Uterus (tissue), 2 donors: Measurements from ENCODE around the gene RPS6KA2.

Source experiments
- POLR2A ChIP-seq, 2 donors: fragments of 450-650 bp; IDR thresholded peaks; one replicate each; pipeline ENCODE4 v1.6.1; 2016; ENCODE audit warnings: antibody characterized with exemption in 2 of 2, mild to moderate bottlenecking in 1 of 2, moderate library complexity in 1 of 2
- TF ChIP-seq, protein P1 (sequence below), 4 experiments: fragments of 200-600 bp in 2 of 4; fragments of 450-650 bp in 2 of 4; sonication (generic) in 2 of 4; IDR thresholded peaks; one replicate each; pipeline ENCODE4 v1.5.1; 2016 to 2019; ENCODE audit warnings: antibody characterized with exemption in 4 of 4, mild to moderate bottlenecking in 2 of 4, moderate library complexity in 1 of 4

DNA sequence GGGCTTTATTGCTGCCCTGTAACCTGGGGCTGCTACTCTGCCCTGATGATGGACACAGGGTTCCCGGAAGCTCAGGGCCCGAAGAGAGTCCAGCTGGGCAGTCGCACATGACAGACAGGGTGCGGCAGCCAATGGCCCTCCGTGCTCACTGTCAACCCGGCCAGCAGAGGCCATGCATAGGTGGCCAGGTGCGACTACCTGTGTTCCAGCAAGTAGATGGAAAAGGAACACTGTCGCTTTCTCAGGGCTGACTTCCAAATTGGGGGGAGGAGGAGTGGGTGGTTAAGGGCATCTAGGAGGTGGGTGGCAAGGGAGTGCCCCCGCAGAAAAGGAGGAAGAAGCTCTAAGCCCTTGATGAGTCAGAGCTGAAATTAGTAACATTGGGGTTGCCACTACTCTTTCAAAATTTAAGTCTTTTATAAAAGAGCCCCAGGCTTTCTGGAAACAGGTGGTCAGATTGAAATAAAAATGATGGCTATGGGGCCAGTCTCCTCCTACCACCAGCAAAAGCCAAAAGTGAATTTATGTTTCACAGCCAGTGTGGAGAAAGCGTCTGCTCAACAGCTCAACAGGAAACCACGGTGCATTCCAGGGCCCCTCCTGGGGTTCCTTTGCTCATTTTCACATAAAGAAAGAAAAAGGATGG, 38.2 kb downstream of the RPS6KA2 start:
- TF ChIP-seq, protein P1, sequence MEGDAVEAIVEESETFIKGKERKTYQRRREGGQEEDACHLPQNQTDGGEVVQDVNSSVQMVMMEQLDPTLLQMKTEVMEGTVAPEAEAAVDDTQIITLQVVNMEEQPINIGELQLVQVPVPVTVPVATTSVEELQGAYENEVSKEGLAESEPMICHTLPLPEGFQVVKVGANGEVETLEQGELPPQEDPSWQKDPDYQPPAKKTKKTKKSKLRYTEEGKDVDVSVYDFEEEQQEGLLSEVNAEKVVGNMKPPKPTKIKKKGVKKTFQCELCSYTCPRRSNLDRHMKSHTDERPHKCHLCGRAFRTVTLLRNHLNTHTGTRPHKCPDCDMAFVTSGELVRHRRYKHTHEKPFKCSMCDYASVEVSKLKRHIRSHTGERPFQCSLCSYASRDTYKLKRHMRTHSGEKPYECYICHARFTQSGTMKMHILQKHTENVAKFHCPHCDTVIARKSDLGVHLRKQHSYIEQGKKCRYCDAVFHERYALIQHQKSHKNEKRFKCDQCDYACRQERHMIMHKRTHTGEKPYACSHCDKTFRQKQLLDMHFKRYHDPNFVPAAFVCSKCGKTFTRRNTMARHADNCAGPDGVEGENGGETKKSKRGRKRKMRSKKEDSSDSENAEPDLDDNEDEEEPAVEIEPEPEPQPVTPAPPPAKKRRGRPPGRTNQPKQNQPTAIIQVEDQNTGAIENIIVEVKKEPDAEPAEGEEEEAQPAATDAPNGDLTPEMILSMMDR (IDR thresholded peaks at IDR 0.05) = no peak
- TF ChIP-seq POLR2A (IDR thresholded peaks at IDR 0.05) = no peak
